HepG2 (cell line): Measurements from ENCODE around the gene GFY. TPM values are rescaled to one million over a fixed set of nuclear protein-coding genes. Genes with fewer than 3 reads are reported as not detected.

Source experiments
- ATAC-seq: fragments of 200-7000 bp; cut with Tn5 transposase; 3 replicates; pipeline ENCODE4 v1.9.1; 2020; ENCODE audit warnings: mild to moderate bottlenecking, moderate library complexity
- BruUV-seq: library from RNA; stranded (reverse); fragments of 400-500 nt; replicated peaks from 2 replicates; lab custom pipeline; 2021; lab: Mats Ljungman, UMichigan
- CTCF ChIA-PET: fragments of 300-600 bp; formaldehyde crosslinking; extraction: SDS; loops from one replicate; lab custom pipeline; 2021; ENCODE audit warnings: low total read pairs, inconsistent platforms, low intra/inter-chr PET ratio; lab: Yijun Ruan, JAX
- POLR2A ChIA-PET: fragments of 350-600 bp; sonication (Branson Sonifier 250); formaldehyde crosslinking; loops from one replicate; lab custom pipeline; 2020; ENCODE audit warnings: antibody characterized with exemption, inconsistent platforms; lab: Yijun Ruan, JAX
- DNase-seq: peaks from one replicate; pipeline ENCODE4 v3.0.0-alpha.2; 2015; ENCODE audit warnings: low spot score
- FAIRE-seq: peaks from 3 replicates; lab custom pipeline; 2011; peaks lifted over from hg19 to GRCh38; lab: Jason Lieb, UNC
- H2AFZ ChIP-seq: one replicate; pipeline ENCODE4 v1.6.1; 2011; ENCODE audit warnings: low read length, inconsistent platforms
- H3K27ac ChIP-seq: fragments of 300-600 bp; 3 replicates; pipeline ENCODE4 v1.8.0; 2011; ENCODE audit warnings: mixed run types, mild to moderate bottlenecking, mixed read lengths, low read length, inconsistent platforms; ENCODE audit not compliant: insufficient read depth; ENCODE audit errors: extremely low read length
- H3K27me3 ChIP-seq, 2 experiments: fragments of 200-600 bp in 1 of 2; 2 replicates in 1 of 2; 3 replicates in 1 of 2; pipeline versions ENCODE4 v1.6.0 to v1.8.0; 2011; ENCODE audit warnings: low read length in 2 of 2, mild to moderate bottlenecking in 2 of 2, moderate library complexity in 2 of 2, inconsistent platforms in 1 of 2; ENCODE audit not compliant: insufficient read depth in 2 of 2, control insufficient read depth in 1 of 2
- H3K36me3 ChIP-seq, 2 experiments: fragments of 200-600 bp in 1 of 2; replicated peaks in 1 of 2; 2 replicates in 1 of 2; 3 replicates in 1 of 2; pipeline versions ENCODE4 v1.5.1 to v1.8.0; 2011; ENCODE audit warnings: low read length in 2 of 2, inconsistent platforms in 1 of 2; ENCODE audit not compliant: insufficient read depth in 2 of 2, control insufficient read depth in 1 of 2
- H3K4me1 ChIP-seq: 2 replicates; pipeline ENCODE4 v1.5.1; 2012; ENCODE audit warnings: low read length, inconsistent platforms; ENCODE audit not compliant: insufficient read depth
- H3K4me2 ChIP-seq: 2 replicates; pipeline ENCODE4 v1.6.0; 2011; ENCODE audit warnings: low read depth, low read length, inconsistent platforms
- H3K4me3 ChIP-seq, 3 experiments: fragments of 200-600 bp in 1 of 3; sonication (generic), shearing (Covaris generic) in 1 of 3; replicated peaks in 1 of 3; 2 replicates each; pipeline ENCODE4 v1.5.1; 2011 to 2016; ENCODE audit warnings: low read length in 3 of 3, inconsistent platforms in 2 of 3, low read depth in 2 of 3, mild to moderate bottlenecking in 2 of 3, control low read depth in 1 of 3, mixed read lengths in 1 of 3; ENCODE audit not compliant: insufficient read depth in 1 of 3
- H3K79me2 ChIP-seq: one replicate; pipeline ENCODE4 v1.6.1; 2011; ENCODE audit warnings: low read length, inconsistent platforms; ENCODE audit not compliant: insufficient read depth
- H3K9ac ChIP-seq: 2 replicates; pipeline ENCODE4 v1.6.0; 2011; ENCODE audit warnings: mild to moderate bottlenecking, low read depth, low read length, inconsistent platforms; ENCODE audit not compliant: insufficient read depth
- H3K9me3 ChIP-seq: 2 replicates; pipeline ENCODE4 v1.5.1; 2012; ENCODE audit warnings: mild to moderate bottlenecking, low read length
- H4K20me1 ChIP-seq: 2 replicates; pipeline ENCODE4 v1.6.0; 2011; ENCODE audit warnings: inconsistent platforms, mild to moderate bottlenecking, low read length, moderate library complexity; ENCODE audit not compliant: insufficient read depth
- CC2D1A ChIP-seq: sonication (generic); formaldehyde crosslinking; IDR thresholded peaks from 2 replicates; pipeline ENCODE4 v1.8.1; 2023; ENCODE audit warnings: mild to moderate bottlenecking, missing genetic modification reagents
- FOXM1 ChIP-seq: sonication (generic); formaldehyde crosslinking; IDR thresholded peaks from 2 replicates; pipeline ENCODE4 v1.5.0; 2020; ENCODE audit warnings: missing genetic modification reagents
- MAX ChIP-seq: IDR thresholded peaks from 2 replicates; pipeline ENCODE4 v1.6.1; 2012; ENCODE audit warnings: inconsistent platforms
- MEF2D ChIP-seq: sonication (generic); formaldehyde crosslinking; IDR thresholded peaks from 2 replicates; pipeline ENCODE4 v1.5.1; 2020; ENCODE audit warnings: mild to moderate bottlenecking, missing genetic modification reagents
- MYNN ChIP-seq: sonication (generic); formaldehyde crosslinking; IDR thresholded peaks from 2 replicates; pipeline ENCODE4 v1.4.0; 2020; ENCODE audit warnings: mild to moderate bottlenecking, low read depth, missing genetic modification reagents
- NFYB ChIP-seq: sonication (generic); formaldehyde crosslinking; IDR thresholded peaks from 2 replicates; pipeline ENCODE4 v1.4.0; 2020; ENCODE audit warnings: missing genetic modification reagents
- NR2F2 ChIP-seq: IDR thresholded peaks from 2 replicates; pipeline ENCODE4 v1.6.1; 2012; ENCODE audit warnings: low read depth, inconsistent platforms, borderline replicate concordance
- RFXANK ChIP-seq: IDR thresholded peaks from 2 replicates; pipeline ENCODE4 v1.6.1; 2016
- SPEN ChIP-seq: sonication (generic); formaldehyde crosslinking; IDR thresholded peaks from 2 replicates; pipeline ENCODE4 v1.5.1; 2020; ENCODE audit warnings: low read depth, mild to moderate bottlenecking, missing genetic modification reagents
- TBX3 ChIP-seq: fragments of 450-650 bp; IDR thresholded peaks from 2 replicates; pipeline ENCODE4 v1.6.1; 2017; ENCODE audit warnings: antibody characterized with exemption, mild to moderate bottlenecking, inconsistent platforms, borderline replicate concordance
- THAP9 ChIP-seq: sonication (generic); formaldehyde crosslinking; IDR thresholded peaks from 2 replicates; pipeline ENCODE4; 2020; ENCODE audit warnings: missing genetic modification reagents, mild to moderate bottlenecking, borderline replicate concordance
- ZFP82 ChIP-seq: sonication (generic); formaldehyde crosslinking; IDR thresholded peaks from 2 replicates; pipeline ENCODE4 v1.5.1; 2020; ENCODE audit warnings: mild to moderate bottlenecking, missing genetic modification reagents, borderline replicate concordance
- ZNF563 ChIP-seq: sonication (generic); formaldehyde crosslinking; IDR thresholded peaks from 2 replicates; pipeline ENCODE4 v1.8.0; 2022; ENCODE audit warnings: mild to moderate bottlenecking, moderate library complexity, missing genetic modification reagents
- ZNF775 ChIP-seq: sonication (generic); formaldehyde crosslinking; IDR thresholded peaks from 2 replicates; pipeline ENCODE4 v1.4.0; 2020; ENCODE audit warnings: missing genetic modification reagents, mild to moderate bottlenecking, moderate library complexity, borderline replicate concordance
- WGBS: methylation state at CpG from one replicate; pipeline ENCODE4 v1.1.6; 2017; ENCODE audit warnings: low lambda C conversion rate; 5-methylcytosine and 5-hydroxymethylcytosine counted together
- in situ Hi-C: cut with HindIII; loops from 2 replicates; pipeline ENCODE4 v1.10.0; 2017; ENCODE audit warnings: low pct_unique_long_range_greater_than_20kb; ENCODE audit not compliant: extremely low pct_ligation_motif_present
- intact Hi-C: fragments of 100-400 bp; cut with micrococcal nuclease; formaldehyde crosslinking; loops from one replicate; pipeline ENCODE4 v1.10.0; 2022; ENCODE audit not compliant: unreplicated experiment
- polyA plus RNA-seq, 8 experiments: library from polyadenylated mRNA; depleted of rRNA in 3 of 8; stranded (reverse) in 7 of 8; unstranded in 1 of 8; fragments of >200 nt; fragmentation: Illumina TruSeq in 4 of 8; extraction: Trizol in 4 of 8; gene quantifications; 2 replicates each; pipeline versions ENCODE4 v1.2.1 to v1.2.3, GENCODE V29; 2011 to 2016; ENCODE audit warnings: low read depth in 4 of 8, missing spikeins in 1 of 8, mixed read lengths in 1 of 8; ENCODE audit not compliant: insufficient read depth in 1 of 8
- total RNA-seq, 5 experiments: library from RNA; depleted of rRNA; stranded (reverse); fragments of >200 nt; fragmentation: Illumina TruSeq; extraction: Trizol; gene quantifications; 2 replicates each; pipeline ENCODE4 v1.2.3, GENCODE V29; 2016; ENCODE audit warnings: low read depth in 1 of 5
- TF ChIP-seq, protein P1 (sequence below): sonication (generic); formaldehyde crosslinking; IDR thresholded peaks from 2 replicates; pipeline ENCODE4 v1.4.0; 2020; ENCODE audit warnings: missing genetic modification reagents, borderline replicate concordance
- TF ChIP-seq, protein P2 (sequence below): IDR thresholded peaks from 2 replicates; pipeline ENCODE4 v1.6.1; 2016; ENCODE audit warnings: missing compliant biosample characterization, missing genetic modification reagents, borderline replicate concordance

Gene GFY
- total and polyA plus RNA-seq, 2 of the 13 experiments (the other 11 are each of a cell fraction or from before 2014, with no cell fraction given), result not detected

DNA sequence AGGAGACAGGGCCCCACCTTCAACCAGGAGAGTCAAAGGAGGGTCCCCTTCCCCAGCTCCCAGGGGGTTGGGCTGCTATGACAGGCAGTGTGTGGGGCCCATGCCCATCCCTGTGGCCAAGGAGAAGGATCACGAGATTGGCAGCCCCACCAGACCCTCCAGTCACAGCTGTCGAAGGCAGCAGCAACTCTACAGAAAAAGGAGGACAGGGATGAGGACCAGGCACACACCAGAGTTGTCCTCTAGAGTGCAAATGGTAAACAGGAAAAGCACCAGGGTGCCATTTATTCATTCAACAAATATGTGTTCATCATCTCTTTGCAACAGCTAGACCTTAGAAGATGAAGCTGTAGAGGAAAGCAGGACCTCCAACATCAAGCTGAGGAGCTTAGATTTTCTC, 6.0 kb upstream of the GFY start:
- ChIA-PET POLR2A (no interaction called here), CTCF (no interaction called here)
- ATAC-seq, result no peak
- H3K79me2 ChIP-seq, result no peaks in the 10 kb centered on the region
- H3K9ac ChIP-seq, result no peak overlapping the region
- no peaks in the 10 kb centered on the region for H4K20me1 ChIP-seq
- no peaks in the 10 kb centered on the region for H3K36me3 ChIP-seq
- no peak overlapping the region for H3K4me3 ChIP-seq
- H2AFZ ChIP-seq, result no peak overlapping the region
- no peaks in the 10 kb centered on the region for H3K4me1 ChIP-seq
- no peak overlapping the region for H3K27ac ChIP-seq
- no TSS peak for BruUV-seq
- intact Hi-C loops (no loop called here), in situ Hi-C loops (no loop called here)
- DNase-seq, result no peak
- H3K27me3 ChIP-seq, result peaks cover 13 to 86% of the 10 kb centered on the region in 2 experiments
- no peak overlapping the region for H3K4me2 ChIP-seq
- no peaks in the 10 kb centered on the region for H3K9me3 ChIP-seq
- TF ChIP-seq ZNF775 (CRISPR knock-in tag) (no peak), FOXM1 (no peak), TBX3 (no peak), MAX (no peak), RFXANK (CRISPR knock-in tag) (no peak), NR2F2 (no peak), NFYB (no peak), MEF2D (CRISPR knock-in tag) (no peak), MYNN (CRISPR knock-in tag) (no peak), ZFP82 (CRISPR knock-in tag) (no peak), THAP9 (CRISPR knock-in tag) (no peak), CC2D1A (CRISPR knock-in tag) (no peak), SPEN (CRISPR knock-in tag) (no peak), ZNF563 (CRISPR knock-in tag) (no peak)
- TF ChIP-seq, protein P1, sequence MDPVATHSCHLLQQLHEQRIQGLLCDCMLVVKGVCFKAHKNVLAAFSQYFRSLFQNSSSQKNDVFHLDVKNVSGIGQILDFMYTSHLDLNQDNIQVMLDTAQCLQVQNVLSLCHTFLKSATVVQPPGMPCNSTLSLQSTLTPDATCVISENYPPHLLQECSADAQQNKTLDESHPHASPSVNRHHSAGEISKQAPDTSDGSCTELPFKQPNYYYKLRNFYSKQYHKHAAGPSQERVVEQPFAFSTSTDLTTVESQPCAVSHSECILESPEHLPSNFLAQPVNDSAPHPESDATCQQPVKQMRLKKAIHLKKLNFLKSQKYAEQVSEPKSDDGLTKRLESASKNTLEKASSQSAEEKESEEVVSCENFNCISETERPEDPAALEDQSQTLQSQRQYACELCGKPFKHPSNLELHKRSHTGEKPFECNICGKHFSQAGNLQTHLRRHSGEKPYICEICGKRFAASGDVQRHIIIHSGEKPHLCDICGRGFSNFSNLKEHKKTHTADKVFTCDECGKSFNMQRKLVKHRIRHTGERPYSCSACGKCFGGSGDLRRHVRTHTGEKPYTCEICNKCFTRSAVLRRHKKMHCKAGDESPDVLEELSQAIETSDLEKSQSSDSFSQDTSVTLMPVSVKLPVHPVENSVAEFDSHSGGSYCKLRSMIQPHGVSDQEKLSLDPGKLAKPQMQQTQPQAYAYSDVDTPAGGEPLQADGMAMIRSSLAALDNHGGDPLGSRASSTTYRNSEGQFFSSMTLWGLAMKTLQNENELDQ, result no peak
- TF ChIP-seq, protein P2, sequence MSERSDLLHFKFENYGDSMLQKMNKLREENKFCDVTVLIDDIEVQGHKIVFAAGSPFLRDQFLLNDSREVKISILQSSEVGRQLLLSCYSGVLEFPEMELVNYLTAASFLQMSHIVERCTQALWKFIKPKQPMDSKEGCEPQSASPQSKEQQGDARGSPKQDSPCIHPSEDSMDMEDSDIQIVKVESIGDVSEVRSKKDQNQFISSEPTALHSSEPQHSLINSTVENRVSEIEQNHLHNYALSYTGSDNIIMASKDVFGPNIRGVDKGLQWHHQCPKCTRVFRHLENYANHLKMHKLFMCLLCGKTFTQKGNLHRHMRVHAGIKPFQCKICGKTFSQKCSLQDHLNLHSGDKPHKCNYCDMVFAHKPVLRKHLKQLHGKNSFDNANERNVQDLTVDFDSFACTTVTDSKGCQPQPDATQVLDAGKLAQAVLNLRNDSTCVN (CRISPR knock-in tag), result no peak
- FAIRE-seq, result no peak
- WGBS, result 0% methylated on average over 2 of the region's 2 CpGs
